DMS79 (cell line): ENCODE data around the gene LMBR1.
"Not testable (repeated sequence)": the region's sequence is repeated elsewhere in the genome, so short reads cannot be mapped to it uniquely, and the experiment has no call there.

ENCODE experiments used
- DNase-seq: peaks from one replicate; lab custom pipeline; 2025; lab: John Stamatoyannopoulos, UW

Gene LMBR1

DNA sequence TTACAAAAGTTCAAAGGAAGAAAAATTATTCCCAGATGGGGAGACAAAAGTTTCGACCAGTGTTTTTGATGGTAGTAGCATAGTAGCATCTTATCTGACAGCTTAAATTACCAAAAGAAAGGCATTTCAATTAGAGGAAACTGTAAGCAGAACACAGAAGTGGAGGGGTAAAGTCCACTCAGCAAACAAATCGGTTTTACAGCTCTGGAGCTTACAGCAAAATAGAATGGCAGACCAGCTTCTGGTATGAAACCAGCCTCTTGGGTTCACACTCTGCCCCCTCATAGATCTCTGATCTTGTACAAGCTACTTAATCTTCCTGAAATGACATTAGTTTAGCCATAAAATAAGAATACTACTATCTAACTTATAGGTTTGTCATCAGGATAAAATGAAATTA, 133.8 kb downstream of the LMBR1 start:
- DNase-seq = no peak

DNA sequence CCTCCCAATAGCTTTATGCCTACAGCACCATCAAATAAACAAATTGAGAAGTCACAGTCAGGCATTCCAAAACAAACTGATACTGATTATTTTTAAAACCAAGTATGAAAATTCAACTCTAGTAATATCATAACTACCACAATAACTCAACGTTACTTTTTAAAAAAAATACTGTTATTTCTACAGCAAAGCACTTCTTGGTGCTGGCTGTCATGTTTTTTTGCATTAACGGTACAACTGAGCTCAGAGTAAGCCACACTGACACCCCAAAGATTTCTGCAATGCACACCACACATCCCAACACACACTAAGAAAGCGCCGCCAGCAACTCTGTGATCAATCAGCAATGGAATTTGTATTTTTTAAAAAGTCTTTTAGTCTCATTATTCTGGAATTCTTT, 138.8 kb downstream of the LMBR1 start:
- no peak for DNase-seq

- DNase-seq = no peak
These were observed 139.4 kb downstream of the LMBR1 start for GRCh38 chr7:156753630-156754029.

DNA sequence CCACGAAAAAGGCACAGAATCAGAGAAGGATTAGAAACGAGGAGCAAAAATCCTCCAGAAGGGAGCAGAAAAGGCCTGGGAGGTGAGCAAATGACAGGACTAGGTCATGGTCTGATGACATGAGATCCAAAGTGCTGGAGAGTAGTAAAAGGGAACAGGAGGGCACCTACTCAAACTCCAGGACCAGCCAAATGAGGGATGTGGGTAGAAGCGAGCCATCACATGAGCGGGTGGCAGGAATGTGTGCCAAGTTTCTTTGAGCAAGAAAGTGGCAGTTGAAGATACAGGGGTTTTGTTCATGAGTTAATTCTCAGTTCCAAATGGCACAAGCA, 139.8 kb downstream of the LMBR1 start:
- DNase-seq = no peak

- DNase-seq = no peak
These were observed 140.4 kb downstream of the LMBR1 start for GRCh38 chr7:156752367-156753228.

- no peak for DNase-seq
These were observed 141.7 kb downstream of the LMBR1 start for GRCh38 chr7:156751319-156751718.

- DNase-seq = no peak
These were observed 145.3 kb downstream of the LMBR1 start for GRCh38 chr7:156747718-156748117.

DNA sequence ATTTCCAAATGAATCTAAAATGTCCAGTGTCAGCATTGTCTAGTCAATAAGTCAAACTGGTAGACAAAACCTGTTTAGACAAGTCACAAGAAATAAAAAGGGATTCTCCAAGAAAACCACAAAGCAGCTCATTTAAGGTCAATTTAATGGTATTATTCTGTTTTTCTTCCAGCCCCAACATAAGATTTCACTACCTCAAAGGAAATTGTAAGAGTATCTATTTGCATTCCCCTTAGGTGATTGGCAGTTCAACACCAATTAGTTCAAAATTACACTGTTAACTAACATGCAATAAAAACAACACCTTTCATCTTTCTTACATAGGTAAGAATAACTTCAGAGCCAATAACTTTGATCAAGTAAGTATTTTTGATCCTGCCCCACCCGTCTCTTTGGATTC, 146.1 kb downstream of the LMBR1 start:
- no peak for DNase-seq

DNA sequence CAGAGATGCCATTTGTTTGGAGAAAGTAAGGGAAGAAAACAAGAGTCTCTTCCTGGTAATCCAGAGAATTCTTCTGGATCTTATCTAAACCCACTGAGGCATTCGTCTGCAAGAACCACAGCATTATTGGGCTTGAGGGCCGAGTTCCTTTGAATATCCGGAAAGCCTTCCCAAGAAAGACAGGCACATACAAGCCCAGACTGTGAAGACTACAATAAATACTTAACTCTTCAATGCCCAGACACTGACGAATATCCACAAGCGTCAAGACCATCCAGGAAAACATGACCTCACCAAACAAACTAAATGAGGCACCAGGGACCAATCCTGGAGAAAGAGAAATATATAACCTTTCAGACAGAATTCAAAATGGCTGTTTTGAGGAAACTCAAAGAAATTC, 153.4 kb downstream of the LMBR1 start:
- DNase-seq = no peak

GRCh38 chr7:156735851-156736250, 157.1 kb downstream of the LMBR1 start:
- no peak for DNase-seq

GRCh38 chr7:156733638-156734037, 159.3 kb downstream of the LMBR1 start:
- no peak for DNase-seq

DNA sequence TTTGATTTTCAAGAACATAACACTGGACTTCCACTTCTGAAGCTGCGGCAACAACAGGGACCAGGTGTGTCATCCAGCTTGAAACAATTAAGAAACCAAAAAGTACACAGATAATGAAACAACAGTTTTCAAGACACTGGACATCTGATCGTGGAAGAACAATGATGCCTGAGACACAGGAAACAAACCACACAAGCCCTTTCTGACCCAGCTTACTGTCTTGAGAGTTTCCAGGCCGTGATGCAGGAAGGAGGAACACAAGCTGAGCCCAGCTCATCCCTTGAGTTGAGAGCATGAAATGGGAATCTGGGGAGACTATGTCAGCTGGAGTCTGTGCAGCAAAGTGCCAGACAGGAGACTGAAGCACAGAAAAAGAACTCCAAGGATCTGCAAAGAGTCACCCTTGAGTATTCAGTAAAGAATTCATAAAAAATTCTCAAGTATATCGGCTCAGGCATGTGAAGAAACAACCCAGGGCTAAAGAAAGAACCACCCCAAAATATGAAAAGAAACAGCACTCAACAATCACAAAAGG, 160.8 kb downstream of the LMBR1 start:
- no peak for DNase-seq

DNA sequence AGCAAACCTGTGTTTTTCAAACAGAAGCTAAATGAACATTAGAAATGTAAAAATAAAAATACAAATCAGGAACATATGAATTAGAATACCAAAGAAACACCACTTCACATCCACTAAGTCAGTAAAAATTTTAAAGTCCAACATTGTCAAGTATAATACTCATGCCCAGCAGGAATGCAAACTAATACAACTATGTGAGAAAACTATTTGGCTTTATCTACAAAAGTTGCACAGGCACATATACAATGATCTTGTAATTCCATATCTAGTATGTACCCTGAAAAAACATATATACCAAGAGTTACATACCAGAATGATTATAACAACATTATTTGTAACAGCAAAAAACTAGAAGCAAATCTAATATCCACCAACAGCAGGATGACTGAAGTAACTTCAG, 161.3 kb downstream of the LMBR1 start:
- DNase-seq = no peak

DNA sequence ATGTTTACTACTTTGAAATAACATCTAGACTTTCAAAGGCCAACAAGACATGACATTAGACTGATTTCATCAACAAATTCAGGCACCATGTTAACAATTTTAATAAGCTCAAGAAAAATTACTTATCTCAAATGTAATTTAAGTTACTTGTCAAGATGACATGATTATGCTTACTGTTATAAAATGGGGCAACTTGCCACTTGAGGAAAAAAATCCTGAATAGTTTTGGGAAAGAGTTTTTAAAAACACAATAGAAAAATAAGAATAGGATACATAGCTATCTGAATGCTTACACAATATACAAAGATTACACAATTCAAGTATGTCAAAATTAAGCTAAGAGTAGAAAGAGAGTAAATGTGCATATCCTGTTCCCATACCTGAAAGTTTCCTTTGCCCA, 167.0 kb downstream of the LMBR1 start:
- DNase-seq = no peak

DNA sequence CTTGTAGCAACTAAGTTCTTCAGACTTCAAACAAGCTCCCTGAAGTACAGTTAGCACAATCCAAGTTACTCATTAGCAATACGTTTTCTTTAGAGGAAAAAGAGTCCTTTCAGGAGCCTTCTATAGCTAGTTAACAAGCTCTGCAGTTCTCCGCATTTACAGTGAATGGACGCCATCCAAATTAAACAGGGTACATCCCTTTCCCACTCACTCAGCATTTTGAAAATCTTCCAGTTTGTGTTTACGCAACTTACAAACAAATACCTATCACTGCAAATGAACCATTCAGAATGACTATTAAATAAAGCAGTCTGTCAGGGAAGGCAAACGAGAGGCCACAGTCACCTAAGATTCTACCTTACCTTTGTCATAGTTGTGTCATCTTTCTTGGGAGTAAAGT, 167.9 kb downstream of the LMBR1 start:
- no peak for DNase-seq

- no peak for DNase-seq
These were observed 170.7 kb downstream of the LMBR1 start for GRCh38 chr7:156722043-156722826.

GRCh38 chr7:156703773-156704482, 189.1 kb downstream of the LMBR1 start:
- DNase-seq = no peak

GRCh38 chr7:156703209-156703608, 189.8 kb downstream of the LMBR1 start:
- DNase-seq = no peak

DNA sequence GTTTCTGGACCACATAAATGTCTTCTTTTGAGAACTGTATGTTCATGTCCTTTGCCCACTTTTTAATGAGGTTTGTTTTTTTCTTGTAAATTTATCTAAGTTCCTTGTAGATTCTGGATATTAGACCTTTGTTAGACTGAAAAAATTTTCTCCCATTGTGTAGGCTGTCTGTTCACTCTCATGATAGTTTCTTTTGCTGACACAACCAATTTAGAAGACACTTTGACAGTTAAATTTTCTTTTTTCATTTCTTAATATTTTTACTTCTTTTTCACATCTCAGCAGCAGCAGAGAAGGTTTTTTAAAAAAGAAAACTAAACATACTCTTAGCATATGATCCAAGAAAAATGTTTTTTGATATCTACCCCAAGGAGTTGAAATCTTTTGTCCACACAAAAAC, 190.6 kb downstream of the LMBR1 start:
- DNase-seq = no peak

- DNase-seq = not testable (repeated sequence)
These were observed 191.2 kb downstream of the LMBR1 start for GRCh38 chr7:156701787-156702186.

DNA sequence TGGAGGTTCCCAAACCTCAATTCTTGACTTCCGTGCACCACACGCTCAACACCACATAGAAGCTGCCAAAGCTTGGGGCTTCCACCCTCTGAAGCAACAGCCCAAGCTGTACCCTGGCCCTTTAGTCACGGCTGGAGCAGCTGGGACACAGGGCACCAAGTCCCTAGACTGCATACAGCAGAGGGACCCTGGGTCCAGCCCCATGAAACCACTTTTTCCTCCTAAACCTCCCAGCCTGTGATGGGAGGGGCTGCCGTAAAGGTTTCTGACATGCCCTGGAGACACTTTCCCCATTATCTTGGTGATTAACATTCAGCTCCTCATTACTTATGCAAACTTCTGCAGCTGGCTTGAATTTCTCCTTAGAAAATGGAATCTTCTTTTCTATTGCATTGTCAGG, 194.5 kb downstream of the LMBR1 start:
- DNase-seq = not testable (repeated sequence)

GRCh38 chr7:156697283-156697682, 195.7 kb downstream of the LMBR1 start:
- DNase-seq = not testable (repeated sequence)

DNA sequence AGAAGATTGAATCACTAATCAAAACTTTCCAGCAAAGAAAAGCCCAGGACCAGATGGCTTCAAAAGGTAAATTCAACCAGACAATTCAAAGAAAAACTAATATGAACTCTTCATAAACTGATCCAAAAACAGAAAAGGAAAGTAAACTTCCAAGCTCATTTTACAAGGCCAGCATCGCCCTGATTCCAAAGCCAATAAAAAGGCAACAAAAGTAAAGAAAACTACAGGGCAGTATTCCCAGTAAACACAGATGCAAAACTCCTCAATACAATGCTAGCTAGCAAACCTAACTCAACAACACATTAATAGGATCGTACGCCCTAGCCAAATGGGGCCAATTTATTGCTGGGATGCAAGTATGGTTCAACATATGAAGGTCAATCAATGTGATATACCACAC, 199.4 kb downstream of the LMBR1 start:
- DNase-seq = no peak
